HEK293 (cell line): Measurements from ENCODE around the gene HTT.

ENCODE experiments used
- CTCF ChIA-PET: fragments of 350-600 bp; formaldehyde crosslinking; extraction: SDS; loops from one replicate; lab custom pipeline; 2021; ENCODE audit warnings: antibody characterized with exemption; lab: Yijun Ruan, JAX
- POLR2A ChIA-PET: fragments of 300-600 bp; formaldehyde crosslinking; extraction: SDS; loops from one replicate; lab custom pipeline; 2020; ENCODE audit warnings: antibody characterized with exemption, inconsistent platforms; lab: Yijun Ruan, JAX
- H3K27ac ChIP-seq: fragments of 200-500 bp; sonication (Bioruptor generic); 2 replicates; pipeline ENCODE4 v1.5.1; 2014; ENCODE audit warnings: low read depth, low read length, control low read depth, inconsistent platforms; ENCODE audit errors: extremely low read depth
- H3K36me3 ChIP-seq, 2 experiments: fragments of 200-500 bp in 1 of 2; sonication (Bioruptor generic) in 1 of 2; 1 replicate in 1 of 2; 2 replicates in 1 of 2; pipeline ENCODE4 v1.5.1; 2014 to 2017; ENCODE audit warnings: inconsistent platforms in 2 of 2, low read length in 2 of 2; ENCODE audit not compliant: control insufficient read depth in 2 of 2, insufficient read depth in 1 of 2
- H3K4me1 ChIP-seq: fragments of 200-500 bp; sonication (Bioruptor generic); 2 replicates; pipeline ENCODE4 v1.5.1; 2014; ENCODE audit warnings: mild to moderate bottlenecking, low read length, inconsistent platforms; ENCODE audit not compliant: control insufficient read depth, insufficient read depth
- H3K4me3 ChIP-seq: 2 replicates; pipeline ENCODE4 v1.5.1; 2011; ENCODE audit warnings: low read depth, mild to moderate bottlenecking, control low read depth, low read length, moderate library complexity
- H3K9me3 ChIP-seq: fragments of 200-500 bp; sonication (Bioruptor generic); 2 replicates; pipeline ENCODE4 v1.5.1; 2014; ENCODE audit warnings: low read depth, low read length, inconsistent platforms; ENCODE audit not compliant: control insufficient read depth, insufficient read depth
- BCL11A ChIP-seq: fragments of 450-650 bp; formaldehyde crosslinking; IDR thresholded peaks from 2 replicates; pipeline ENCODE4 v1.5.1; 2016; ENCODE audit warnings: low read depth, missing biosample characterization, missing genetic modification characterization
- GFI1B ChIP-seq: fragments of 450-650 bp; formaldehyde crosslinking; IDR thresholded peaks from 2 replicates; pipeline ENCODE4 v1.5.1; 2016; ENCODE audit warnings: missing biosample characterization, missing genetic modification characterization
- MYNN ChIP-seq: fragments of 450-650 bp; formaldehyde crosslinking; IDR thresholded peaks from 2 replicates; pipeline ENCODE4 v1.5.1; 2016; ENCODE audit warnings: missing biosample characterization, missing genetic modification characterization, borderline replicate concordance
- TSHZ1 ChIP-seq: fragments of 450-650 bp; formaldehyde crosslinking; IDR thresholded peaks from 2 replicates; pipeline ENCODE4 v1.5.1; 2016; ENCODE audit warnings: missing biosample characterization, missing genetic modification characterization, borderline replicate concordance
- ZFHX2 ChIP-seq: fragments of 450-650 bp; formaldehyde crosslinking; conservative IDR thresholded peaks from 2 replicates; pipeline ENCODE4 v1.5.1; 2016; ENCODE audit warnings: missing biosample characterization, missing genetic modification characterization
- ZNF140 ChIP-seq: fragments of 450-650 bp; formaldehyde crosslinking; IDR thresholded peaks from 2 replicates; pipeline ENCODE4 v1.5.1; 2016; ENCODE audit warnings: missing biosample characterization, missing genetic modification characterization
- ZNF175 ChIP-seq: fragments of 450-650 bp; formaldehyde crosslinking; IDR thresholded peaks from 2 replicates; pipeline ENCODE4 v1.5.1; 2016; ENCODE audit warnings: missing biosample characterization, missing genetic modification characterization
- ZNF202 ChIP-seq: fragments of 450-650 bp; formaldehyde crosslinking; IDR thresholded peaks from 2 replicates; pipeline ENCODE4 v1.5.1; 2016; ENCODE audit warnings: missing biosample characterization, missing genetic modification characterization, borderline replicate concordance
- ZNF23 ChIP-seq: fragments of 450-650 bp; formaldehyde crosslinking; IDR thresholded peaks from 2 replicates; pipeline ENCODE4 v1.5.1; 2016; ENCODE audit warnings: missing biosample characterization, missing genetic modification characterization, borderline replicate concordance
- ZNF24 ChIP-seq: fragments of 450-650 bp; formaldehyde crosslinking; IDR thresholded peaks from 2 replicates; pipeline ENCODE4 v1.5.1; 2016; ENCODE audit warnings: missing biosample characterization, missing genetic modification characterization
- ZNF274 ChIP-seq, 2 experiments: fragments of 200-500 bp in 1 of 2; fragments of 450-650 bp in 1 of 2; sonication (Bioruptor generic) in 1 of 2; formaldehyde crosslinking in 1 of 2; IDR thresholded peaks; 2 replicates each; pipeline versions ENCODE4 v1.5.1 to v1.6.1; 2014 to 2016; ENCODE audit warnings: borderline replicate concordance in 1 of 2, inconsistent platforms in 1 of 2, low read length in 1 of 2, missing biosample characterization in 1 of 2, missing genetic modification characterization in 1 of 2
- ZNF521 ChIP-seq: fragments of 450-650 bp; formaldehyde crosslinking; IDR thresholded peaks from 2 replicates; pipeline ENCODE4 v1.5.1; 2017; ENCODE audit warnings: missing biosample characterization, mild to moderate bottlenecking, missing genetic modification characterization
- ZNF529 ChIP-seq: fragments of 450-650 bp; formaldehyde crosslinking; IDR thresholded peaks from 2 replicates; pipeline ENCODE4 v1.5.1; 2017; ENCODE audit warnings: missing genetic modification characterization, missing biosample characterization; ENCODE audit not compliant: insufficient replicate concordance
- ZNF549 ChIP-seq: fragments of 450-650 bp; IDR thresholded peaks from 2 replicates; pipeline ENCODE4 v1.5.1; 2018; ENCODE audit warnings: missing biosample characterization, missing genetic modification characterization, mild to moderate bottlenecking, inconsistent platforms, moderate library complexity
- ZNF558 ChIP-seq: fragments of 450-650 bp; formaldehyde crosslinking; IDR thresholded peaks from 2 replicates; pipeline ENCODE4 v1.5.1; 2016; ENCODE audit warnings: missing biosample characterization, missing genetic modification characterization
- ZNF626 ChIP-seq: fragments of 450-650 bp; sonication (Bioruptor Pico); formaldehyde crosslinking; IDR thresholded peaks from 2 replicates; pipeline ENCODE4 v1.5.1; 2018; ENCODE audit warnings: missing biosample characterization, missing genetic modification characterization, inconsistent platforms
- ZNF664 ChIP-seq: fragments of 450-650 bp; formaldehyde crosslinking; IDR thresholded peaks from 2 replicates; pipeline ENCODE4 v1.5.1; 2016; ENCODE audit warnings: missing biosample characterization, missing genetic modification characterization
- TF ChIP-seq, protein P1 (sequence below): fragments of 450-650 bp; formaldehyde crosslinking; IDR thresholded peaks from 2 replicates; pipeline ENCODE4; 2016; ENCODE audit warnings: missing biosample characterization, missing genetic modification characterization
- TF ChIP-seq, protein P2 (sequence below): fragments of 450-650 bp; formaldehyde crosslinking; IDR thresholded peaks from 2 replicates; pipeline ENCODE4 v1.5.1; 2016; ENCODE audit warnings: missing biosample characterization, missing genetic modification characterization
- TF ChIP-seq, protein P3 (sequence below): fragments of 450-650 bp; formaldehyde crosslinking; IDR thresholded peaks from 2 replicates; pipeline ENCODE4 v1.5.1; 2017; ENCODE audit warnings: missing biosample characterization, missing genetic modification characterization
- TF ChIP-seq, protein P4 (sequence below): fragments of 450-650 bp; formaldehyde crosslinking; IDR thresholded peaks from 2 replicates; pipeline ENCODE4 v1.5.1; 2017; ENCODE audit warnings: missing biosample characterization, missing genetic modification characterization

Gene HTT

GRCh38 chr4:3290476-3290875 lies 216.0 kb downstream of the HTT start:
- TF ChIP-seq ZFHX2 (tag by site-specific recombination) (0 out of 2 replicates have a peak, but pooled peaks have one; percentile 12), GFI1B (tag by site-specific recombination) (no peak)
- H3K4me3 ChIP-seq = no peak overlapping the region
- ChIA-PET CTCF (no interaction called here), POLR2A (no interaction called here)
- H3K9me3 ChIP-seq = no peaks in the 10 kb centered on the region
- H3K27ac ChIP-seq = no peak overlapping the region
- H3K4me1 ChIP-seq = no peaks in the 10 kb centered on the region
- H3K36me3 ChIP-seq = no peaks in the 10 kb centered on the region

DNA sequence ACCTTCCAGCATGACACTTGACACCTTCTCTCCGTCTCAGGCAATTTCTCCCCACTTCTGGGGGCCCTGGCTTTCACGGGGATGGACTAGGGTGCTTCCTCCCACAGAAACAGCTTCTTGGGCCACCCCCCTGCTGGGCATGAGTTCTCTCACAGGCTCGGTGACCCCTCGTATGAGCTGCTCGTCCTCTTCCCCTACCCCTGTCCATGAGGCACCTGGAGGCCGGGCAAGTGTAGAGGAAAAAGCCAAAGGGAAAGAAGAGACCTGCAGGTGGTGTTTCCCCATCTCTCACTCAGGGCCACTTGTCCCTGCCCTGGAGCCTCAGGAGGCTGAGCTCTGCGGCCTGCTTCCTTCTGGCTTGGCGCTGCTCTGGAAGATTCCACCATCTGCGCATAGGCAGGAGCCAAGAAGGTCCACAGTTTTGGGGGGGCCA lies 216.4 kb downstream of the HTT start:
- Histone ChIP-seq H3K4me3 (no peak overlapping the region), H3K27ac (no peak overlapping the region), H3K9me3 (no peaks in the 10 kb centered on the region), H3K36me3 (no peaks in the 10 kb centered on the region), H3K4me1 (no peaks in the 10 kb centered on the region)
- TF ChIP-seq ZNF626 = no peak
- no peak for TF ChIP-seq BCL11A (tag by site-specific recombination)
- TF ChIP-seq, protein P1, sequence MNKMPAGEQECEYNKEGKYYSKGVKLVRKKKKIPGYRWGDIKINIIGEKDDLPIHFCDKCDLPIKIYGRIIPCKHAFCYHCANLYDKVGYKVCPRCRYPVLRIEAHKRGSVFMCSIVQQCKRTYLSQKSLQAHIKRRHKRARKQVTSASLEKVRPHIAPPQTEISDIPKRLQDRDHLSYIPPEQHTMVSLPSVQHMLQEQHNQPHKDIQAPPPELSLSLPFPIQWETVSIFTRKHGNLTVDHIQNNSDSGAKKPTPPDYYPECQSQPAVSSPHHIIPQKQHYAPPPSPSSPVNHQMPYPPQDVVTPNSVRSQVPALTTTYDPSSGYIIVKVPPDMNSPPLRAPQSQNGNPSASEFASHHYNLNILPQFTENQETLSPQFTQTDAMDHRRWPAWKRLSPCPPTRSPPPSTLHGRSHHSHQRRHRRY (tag by site-specific recombination) = no peak
- TF ChIP-seq ZNF175 (tag by site-specific recombination) = no peak
- TF ChIP-seq, protein P2, sequence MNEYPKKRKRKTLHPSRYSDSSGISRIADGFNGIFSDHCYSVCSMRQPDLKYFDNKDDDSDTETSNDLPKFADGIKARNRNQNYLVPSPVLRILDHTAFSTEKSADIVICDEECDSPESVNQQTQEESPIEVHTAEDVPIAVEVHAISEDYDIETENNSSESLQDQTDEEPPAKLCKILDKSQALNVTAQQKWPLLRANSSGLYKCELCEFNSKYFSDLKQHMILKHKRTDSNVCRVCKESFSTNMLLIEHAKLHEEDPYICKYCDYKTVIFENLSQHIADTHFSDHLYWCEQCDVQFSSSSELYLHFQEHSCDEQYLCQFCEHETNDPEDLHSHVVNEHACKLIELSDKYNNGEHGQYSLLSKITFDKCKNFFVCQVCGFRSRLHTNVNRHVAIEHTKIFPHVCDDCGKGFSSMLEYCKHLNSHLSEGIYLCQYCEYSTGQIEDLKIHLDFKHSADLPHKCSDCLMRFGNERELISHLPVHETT (tag by site-specific recombination) = no peak
- TF ChIP-seq ZNF521 (tag by site-specific recombination) = no peak
- no peak for TF ChIP-seq ZNF140
- no peak for TF ChIP-seq ZNF274 (IDR thresholded peaks at IDR 0.05; ENCODE audit: low read length)
- TF ChIP-seq ZNF274 (tag by site-specific recombination; IDR thresholded peaks at IDR 0.05; ENCODE audit: borderline replicate concordance) = no peak
- TF ChIP-seq ZNF664 (tag by site-specific recombination) = no peak
- TF ChIP-seq, protein P3, sequence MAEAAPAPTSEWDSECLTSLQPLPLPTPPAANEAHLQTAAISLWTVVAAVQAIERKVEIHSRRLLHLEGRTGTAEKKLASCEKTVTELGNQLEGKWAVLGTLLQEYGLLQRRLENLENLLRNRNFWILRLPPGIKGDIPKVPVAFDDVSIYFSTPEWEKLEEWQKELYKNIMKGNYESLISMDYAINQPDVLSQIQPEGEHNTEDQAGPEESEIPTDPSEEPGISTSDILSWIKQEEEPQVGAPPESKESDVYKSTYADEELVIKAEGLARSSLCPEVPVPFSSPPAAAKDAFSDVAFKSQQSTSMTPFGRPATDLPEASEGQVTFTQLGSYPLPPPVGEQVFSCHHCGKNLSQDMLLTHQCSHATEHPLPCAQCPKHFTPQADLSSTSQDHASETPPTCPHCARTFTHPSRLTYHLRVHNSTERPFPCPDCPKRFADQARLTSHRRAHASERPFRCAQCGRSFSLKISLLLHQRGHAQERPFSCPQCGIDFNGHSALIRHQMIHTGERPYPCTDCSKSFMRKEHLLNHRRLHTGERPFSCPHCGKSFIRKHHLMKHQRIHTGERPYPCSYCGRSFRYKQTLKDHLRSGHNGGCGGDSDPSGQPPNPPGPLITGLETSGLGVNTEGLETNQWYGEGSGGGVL (tag by site-specific recombination) = no peak
- no peak for TF ChIP-seq GFI1B (tag by site-specific recombination)
- no peak for TF ChIP-seq ZNF24
- TF ChIP-seq TSHZ1 (tag by site-specific recombination) = no peak
- no peak for TF ChIP-seq ZNF558
- TF ChIP-seq ZNF529 = no peak
- TF ChIP-seq, protein P4, sequence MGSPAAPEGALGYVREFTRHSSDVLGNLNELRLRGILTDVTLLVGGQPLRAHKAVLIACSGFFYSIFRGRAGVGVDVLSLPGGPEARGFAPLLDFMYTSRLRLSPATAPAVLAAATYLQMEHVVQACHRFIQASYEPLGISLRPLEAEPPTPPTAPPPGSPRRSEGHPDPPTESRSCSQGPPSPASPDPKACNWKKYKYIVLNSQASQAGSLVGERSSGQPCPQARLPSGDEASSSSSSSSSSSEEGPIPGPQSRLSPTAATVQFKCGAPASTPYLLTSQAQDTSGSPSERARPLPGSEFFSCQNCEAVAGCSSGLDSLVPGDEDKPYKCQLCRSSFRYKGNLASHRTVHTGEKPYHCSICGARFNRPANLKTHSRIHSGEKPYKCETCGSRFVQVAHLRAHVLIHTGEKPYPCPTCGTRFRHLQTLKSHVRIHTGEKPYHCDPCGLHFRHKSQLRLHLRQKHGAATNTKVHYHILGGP (tag by site-specific recombination) = no peak
- TF ChIP-seq MYNN (tag by site-specific recombination) = no peak
- TF ChIP-seq ZNF202 (tag by site-specific recombination) = no peak
- TF ChIP-seq ZNF549 (tag by site-specific recombination) = no peak
- TF ChIP-seq ZNF23 (tag by site-specific recombination) = no peak
- ChIA-PET POLR2A (no interaction called here), CTCF (interaction anchor here (0.6 kb wide), 1 partner anchor 1381 kb away, joined by 4 read pairs; no protein-coding TSS in a partner anchor)
